Adipocyte (in vitro differentiated cells): Measurements from ENCODE around the gene CCDC88C.

Experiments used
- DNase-seq: peaks from one replicate; pipeline ENCODE4 v3.0.0-alpha.2; 2015; ENCODE audit warnings: low read depth
- H3K27me3 ChIP-seq: replicated peaks from 2 replicates; pipeline ENCODE4 v1.7.0; 2013; ENCODE audit warnings: mild to moderate bottlenecking, low read length, moderate library complexity; ENCODE audit not compliant: control insufficient read depth, insufficient read depth
- H3K36me3 ChIP-seq: 2 replicates; pipeline ENCODE4 v1.7.0; 2013; ENCODE audit warnings: low read length, mild to moderate bottlenecking, moderate library complexity; ENCODE audit not compliant: control insufficient read depth, insufficient read depth, severe bottlenecking
- H3K4me1 ChIP-seq: 2 replicates; pipeline ENCODE4 v1.7.0; 2013; ENCODE audit warnings: mild to moderate bottlenecking, low read length, moderate library complexity; ENCODE audit not compliant: control insufficient read depth, insufficient read depth
- H3K4me3 ChIP-seq: 2 replicates; pipeline ENCODE4 v1.7.0; 2013; ENCODE audit warnings: mild to moderate bottlenecking, low read length, moderate library complexity
- H3K9ac ChIP-seq: 2 replicates; pipeline ENCODE4 v1.7.0; 2013; ENCODE audit warnings: mild to moderate bottlenecking, low read length, moderate library complexity
- H3K9me3 ChIP-seq: 2 replicates; pipeline ENCODE4 v1.7.0; 2013; ENCODE audit warnings: mild to moderate bottlenecking, low read length, moderate library complexity; ENCODE audit not compliant: control insufficient read depth

Gene CCDC88C

DNA sequence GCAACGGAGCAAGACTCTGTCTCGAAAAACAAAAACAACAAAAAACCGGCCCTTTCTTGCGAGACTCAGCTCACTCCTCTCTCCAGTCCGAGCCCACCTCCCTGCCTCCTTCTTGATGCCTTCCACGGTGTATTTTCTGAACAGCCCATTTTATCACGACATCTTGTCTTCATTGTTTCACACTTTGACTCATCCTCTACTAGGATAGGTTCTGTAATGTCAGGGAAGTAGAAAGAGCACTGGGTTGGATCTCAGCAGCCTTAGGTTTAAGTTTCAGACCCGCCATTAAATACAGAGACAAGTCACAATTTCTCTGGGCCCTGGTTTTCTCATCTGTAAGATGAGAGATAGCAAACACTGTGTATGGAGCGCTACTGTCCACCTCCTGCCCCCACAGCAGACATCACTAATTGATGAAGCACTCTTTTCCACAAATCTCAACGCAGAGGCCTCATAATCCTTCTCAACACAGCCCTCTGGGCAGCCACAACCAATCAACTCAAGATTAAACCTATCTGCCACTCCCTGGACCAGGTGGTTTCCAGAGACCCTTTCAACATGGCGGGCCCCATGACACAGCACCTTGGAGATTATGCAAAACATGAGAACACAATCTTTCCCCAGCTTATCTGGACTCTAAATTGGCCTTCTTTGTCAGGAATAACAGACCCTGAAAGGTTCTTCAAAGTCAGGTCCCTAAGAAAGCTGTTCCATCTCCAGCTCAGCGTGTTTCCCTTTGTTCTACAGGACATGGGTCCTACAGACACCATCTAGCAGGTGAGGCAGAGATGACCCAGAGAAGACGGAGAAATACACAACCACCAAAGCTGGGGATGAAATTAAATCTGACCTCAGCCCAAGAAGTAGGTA is 35.6 kb downstream of the CCDC88C start:
- H3K27me3 ChIP-seq, result peaks cover 52% of the 10 kb centered on the region
- H3K36me3 ChIP-seq, result no peaks in the 10 kb centered on the region
- DNase-seq, result no peak
- H3K4me1 ChIP-seq, result peaks cover 15% of the 10 kb centered on the region
- no peak overlapping the region for H3K4me3 ChIP-seq
- no peaks in the 10 kb centered on the region for H3K9me3 ChIP-seq
- H3K9ac ChIP-seq, result no peak overlapping the region

GRCh38 chr14:91380610-91381371 is 36.8 kb downstream of the CCDC88C start:
- Histone ChIP-seq H3K9ac (no peak overlapping the region), H3K27me3 (peaks cover 58% of the 10 kb centered on the region), H3K36me3 (no peaks in the 10 kb centered on the region), H3K9me3 (no peaks in the 10 kb centered on the region), H3K4me1 (peaks cover 15% of the 10 kb centered on the region), H3K4me3 (no peak overlapping the region)
- peak; percentile 42 for DNase-seq

DNA sequence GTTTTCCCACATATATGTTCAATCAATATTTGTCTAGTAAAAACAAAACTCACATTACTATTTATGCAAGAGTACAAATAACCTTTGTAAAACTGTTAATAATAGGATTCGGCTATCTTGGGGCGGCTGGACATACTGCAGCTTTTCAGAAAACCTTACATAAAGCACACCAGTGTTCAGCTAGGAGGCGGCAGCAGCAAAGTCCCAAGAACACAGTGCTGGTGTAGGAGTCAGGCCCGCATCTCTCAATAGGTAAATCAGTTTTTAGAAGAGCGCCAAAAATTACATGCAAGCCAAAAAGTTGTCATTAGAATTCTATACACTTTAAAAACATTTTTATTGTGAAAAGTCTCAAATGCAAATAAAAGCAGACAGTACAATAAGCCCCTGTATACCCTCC is 37.5 kb downstream of the CCDC88C start:
- H3K4me3 ChIP-seq, result no peak overlapping the region
- no peak overlapping the region for H3K9ac ChIP-seq
- no peak for DNase-seq
- H3K4me1 ChIP-seq, result peaks cover 15% of the 10 kb centered on the region
- H3K27me3 ChIP-seq, result peaks cover 61% of the 10 kb centered on the region
- no peaks in the 10 kb centered on the region for H3K36me3 ChIP-seq
- H3K9me3 ChIP-seq, result no peaks in the 10 kb centered on the region

DNA sequence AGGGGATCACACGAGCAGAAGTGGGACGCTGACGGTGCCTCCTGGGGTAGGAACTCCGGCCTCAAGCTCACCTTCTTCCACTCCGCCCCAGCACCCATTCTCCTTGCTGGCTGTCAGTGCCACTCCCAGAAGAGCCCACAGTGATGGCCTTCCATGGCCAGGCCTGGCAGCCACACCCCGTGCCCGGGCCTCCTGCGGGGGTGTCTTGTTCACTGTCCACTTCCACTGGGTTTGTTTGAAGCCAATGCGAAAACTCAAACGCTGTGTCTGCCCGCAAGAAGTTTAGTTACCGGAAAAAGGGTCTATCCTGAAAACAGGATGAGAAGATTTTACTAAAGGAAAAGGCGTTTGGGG is 38.1 kb downstream of the CCDC88C start:
- Histone ChIP-seq H3K9ac (no peak overlapping the region), H3K4me1 (peaks cover 15% of the 10 kb centered on the region), H3K27me3 (peaks cover 60% of the 10 kb centered on the region), H3K36me3 (no peaks in the 10 kb centered on the region), H3K4me3 (no peak overlapping the region), H3K9me3 (no peaks in the 10 kb centered on the region)
- no peak for DNase-seq

DNA sequence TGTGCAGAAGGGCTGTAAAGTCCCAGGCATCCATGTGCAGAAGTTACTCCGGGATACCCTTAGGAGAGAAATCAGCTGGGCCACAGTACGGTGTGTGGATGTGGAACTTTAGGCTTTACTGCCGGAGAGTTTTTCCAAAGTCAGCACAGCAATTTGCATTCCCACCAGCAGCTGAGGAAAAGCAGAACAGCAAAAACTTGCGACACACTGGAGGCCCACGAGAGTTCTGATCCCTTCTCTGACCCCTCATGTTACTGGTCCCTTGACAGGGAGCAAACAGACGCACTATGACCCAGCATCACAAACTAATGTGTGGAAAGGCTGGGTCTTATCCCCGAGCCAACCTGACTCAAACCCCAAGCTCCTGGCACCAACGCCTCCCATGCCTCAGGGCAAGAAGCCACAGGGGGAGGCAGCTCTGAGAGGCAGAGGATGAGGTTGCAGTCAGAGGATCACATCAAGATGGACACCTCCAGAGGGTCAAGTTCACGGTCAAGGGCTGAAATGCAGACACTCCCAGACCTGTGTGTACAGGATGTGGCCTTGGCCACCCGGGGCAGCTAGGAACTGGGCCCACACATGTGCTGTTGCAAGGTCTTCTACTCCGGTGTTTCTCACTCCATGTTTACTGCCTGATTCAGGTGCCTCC is 38.6 kb downstream of the CCDC88C start:
- Histone ChIP-seq H3K4me1 (peaks cover 15% of the 10 kb centered on the region), H3K9ac (no peak overlapping the region), H3K36me3 (no peaks in the 10 kb centered on the region), H3K27me3 (peaks cover 60% of the 10 kb centered on the region), H3K4me3 (no peak overlapping the region), H3K9me3 (no peaks in the 10 kb centered on the region)
- DNase-seq, result peak; percentile 10

- Histone ChIP-seq H3K4me1 (peaks cover 15% of the 10 kb centered on the region), H3K27me3 (peaks cover 60% of the 10 kb centered on the region), H3K9me3 (no peaks in the 10 kb centered on the region), H3K4me3 (no peak overlapping the region), H3K9ac (no peak overlapping the region), H3K36me3 (no peaks in the 10 kb centered on the region)
- DNase-seq, result no peak
Measured at GRCh38 chr14:91377700-91378652, 39.6 kb downstream of the CCDC88C start.

DNA sequence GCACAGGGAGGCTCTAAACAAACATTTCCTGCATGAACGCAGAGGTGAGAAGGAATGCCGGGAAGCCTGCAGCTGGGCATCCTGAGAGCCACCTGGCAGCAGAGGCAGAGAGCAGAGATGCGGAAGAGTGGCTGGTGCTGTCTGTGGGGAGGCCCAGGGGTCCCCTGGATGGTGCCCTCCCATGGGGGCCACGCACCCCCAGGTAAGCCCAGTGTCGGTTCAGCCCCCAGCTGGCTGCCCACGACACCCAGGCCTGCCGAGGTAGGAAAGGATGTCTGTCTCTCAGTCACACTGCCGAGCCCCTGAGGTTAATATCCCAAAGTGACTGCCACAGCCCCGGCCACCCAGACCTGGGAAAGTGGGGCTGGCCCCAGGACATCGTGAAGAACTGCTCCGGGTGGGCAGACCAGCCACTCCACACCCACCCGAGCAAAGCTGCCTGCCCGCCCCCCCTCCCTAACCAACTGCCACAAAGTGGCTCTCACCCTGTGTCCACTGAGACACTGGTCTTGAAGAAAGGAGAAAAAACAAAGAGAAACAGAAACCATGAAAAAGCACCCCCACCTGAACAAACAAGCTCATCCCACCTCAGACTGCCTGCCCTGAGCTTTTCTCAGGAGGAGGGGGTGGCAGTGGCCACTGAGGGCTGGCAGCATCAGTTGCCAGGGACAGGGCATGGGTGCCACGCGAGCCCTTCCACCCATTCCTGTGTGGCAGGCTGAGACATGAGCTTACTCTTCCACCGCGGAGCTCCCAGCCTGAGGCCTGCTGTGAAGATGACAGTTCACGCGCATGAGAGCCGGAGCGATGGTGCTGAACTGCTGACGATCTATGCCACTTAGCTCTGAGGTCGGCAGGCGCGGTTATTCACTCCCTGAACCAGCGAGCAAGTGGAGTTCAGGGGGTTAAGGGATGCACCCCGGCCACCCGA is 40.8 kb downstream of the CCDC88C start:
- H3K4me3 ChIP-seq, result no peak overlapping the region
- H3K9me3 ChIP-seq, result no peaks in the 10 kb centered on the region
- no peak for DNase-seq
- peaks cover 58% of the 10 kb centered on the region for H3K27me3 ChIP-seq
- H3K36me3 ChIP-seq, result no peaks in the 10 kb centered on the region
- no peak overlapping the region for H3K9ac ChIP-seq
- H3K4me1 ChIP-seq, result peaks cover 15% of the 10 kb centered on the region

- Histone ChIP-seq H3K36me3 (no peaks in the 10 kb centered on the region), H3K9me3 (no peaks in the 10 kb centered on the region), H3K4me1 (peaks cover 15% of the 10 kb centered on the region), H3K27me3 (peaks cover 66% of the 10 kb centered on the region), H3K9ac (no peak overlapping the region), H3K4me3 (no peak overlapping the region)
- no peak for DNase-seq
Measured at GRCh38 chr14:91375720-91376452, 41.7 kb downstream of the CCDC88C start.

DNA sequence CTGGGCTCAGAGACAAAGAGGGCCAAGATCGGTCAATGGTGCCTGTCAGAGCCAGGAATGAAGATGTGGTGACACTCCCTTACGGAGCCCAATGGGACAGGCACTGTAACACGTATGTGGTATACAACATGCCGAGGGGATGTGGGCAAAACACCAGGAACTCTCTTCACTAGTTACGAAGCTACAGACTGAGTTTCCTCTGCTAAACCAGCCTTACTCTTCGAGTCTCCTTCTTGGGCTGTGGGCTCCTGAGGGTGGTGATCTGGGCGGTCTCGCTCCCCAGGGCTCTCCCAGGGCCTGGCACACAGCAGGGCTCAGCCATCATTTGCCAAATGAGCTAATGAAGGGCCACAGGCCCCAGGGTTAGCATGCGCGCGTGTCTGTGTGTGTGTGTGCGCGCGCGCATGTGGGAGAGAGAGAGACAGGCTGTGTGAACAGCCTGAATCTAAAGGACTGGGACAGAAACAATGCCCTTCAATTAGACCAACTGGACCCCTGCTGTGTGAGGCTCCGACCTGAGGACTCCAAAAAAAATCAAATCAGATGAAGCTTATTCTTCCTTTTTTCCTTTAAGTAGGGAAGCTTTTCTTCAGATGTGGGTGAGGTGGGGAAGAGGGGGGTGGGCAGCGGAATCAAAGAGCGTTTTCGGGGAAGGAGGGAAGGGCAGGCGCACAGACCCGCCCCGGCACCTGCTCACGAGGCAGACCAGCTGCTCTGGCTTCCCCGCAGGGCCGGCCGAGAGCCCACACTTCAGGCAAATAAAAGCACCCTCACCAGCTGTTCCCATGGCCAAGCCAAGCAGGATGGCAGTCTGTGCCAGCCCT is 42.5 kb downstream of the CCDC88C start:
- peaks cover 73% of the 10 kb centered on the region for H3K27me3 ChIP-seq
- H3K9me3 ChIP-seq, result no peaks in the 10 kb centered on the region
- H3K4me1 ChIP-seq, result peaks cover 10% of the 10 kb centered on the region
- no peak overlapping the region for H3K4me3 ChIP-seq
- H3K36me3 ChIP-seq, result no peaks in the 10 kb centered on the region
- DNase-seq, result no peak
- no peak overlapping the region for H3K9ac ChIP-seq
